Testis (tissue), 3 donors: Measurements from ENCODE around the gene UNK. TPM values are rescaled to one million over a fixed set of nuclear protein-coding genes. Genes with fewer than 3 reads are reported as not detected.

Source experiments
- DNase-seq: peaks from one replicate; pipeline ENCODE4 v3.0.0-alpha.2; 2019
- H3K27ac ChIP-seq, 2 donors: fragments of 200-600 bp; sonication (generic); one replicate each; pipeline ENCODE4 v1.5.1; 2019
- H3K27me3 ChIP-seq: fragments of 200-600 bp; sonication (generic); one replicate; pipeline ENCODE4 v1.5.1; 2019
- H3K36me3 ChIP-seq: fragments of 200-600 bp; sonication (generic); one replicate; pipeline ENCODE4 v1.5.1; 2017; ENCODE audit warnings: low read depth; ENCODE audit errors: missing control alignments
- H3K4me1 ChIP-seq: fragments of 200-600 bp; sonication (generic); one replicate; pipeline ENCODE4 v1.5.1; 2019
- H3K4me3 ChIP-seq, 2 donors: fragments of 200-600 bp; sonication (generic); one replicate each; pipeline ENCODE4 v1.5.1; 2017 to 2019
- H3K9me3 ChIP-seq: fragments of 200-600 bp; sonication (generic); one replicate; pipeline ENCODE4 v1.5.1; 2017
- CTCF ChIP-seq, 3 experiments: fragments of 450-650 bp in 2 of 3; fragments of 200-600 bp in 1 of 3; sonication (generic) in 1 of 3; IDR thresholded peaks; one replicate each; pipeline ENCODE4 v1.5.1; 2016 to 2019; ENCODE audit warnings: antibody characterized with exemption in 3 of 3, mild to moderate bottlenecking in 2 of 3, moderate library complexity in 1 of 3
- POLR2A ChIP-seq: fragments of 450-650 bp; IDR thresholded peaks from one replicate; pipeline ENCODE4 v1.6.1; 2017; ENCODE audit warnings: antibody characterized with exemption, mild to moderate bottlenecking, moderate library complexity
- WGBS, 2 donors: methylation state at CpG; one replicate each; pipeline ENCODE4 v1.1.5; 2018; 5-methylcytosine and 5-hydroxymethylcytosine counted together
- intact Hi-C: fragments of 100-400 bp; cut with DNase I; formaldehyde crosslinking; loops from one replicate; pipeline ENCODE4 v1.15.1; 2023; ENCODE audit warnings: low total_unique reads
- polyA plus RNA-seq: library from polyadenylated mRNA; stranded (reverse); fragments of 350-450 nt; fragmentation: Illumina TruSeq; extraction: RNeasy Lipid Tissue Mini Kit (QIAGEN cat#74804); gene quantifications from one replicate; pipeline ENCODE4 v1.2.3, GENCODE V29; 2014; ENCODE audit warnings: low read depth, low replicate concordance; ENCODE audit not compliant: insufficient read depth
- total RNA-seq, 2 donors: library from RNA; depleted of rRNA; stranded (reverse); fragments of >200 nt; gene quantifications; one replicate each; pipeline ENCODE4 v1.2.3, GENCODE V29; 2016

The UNK gene
- total and polyA plus RNA-seq, 3 donors from 2014 or later: 57.2 to 76.0 (median 66.7) TPM

- intact Hi-C loops: no loop called here
Observed at GRCh38 chr17:75751676-75752404, 32.8 kb upstream of the UNK start.

GRCh38 chr17:75752405-75752709, 32.2 kb upstream of the UNK start:
- DNase-seq: no peak
- H3K36me3 ChIP-seq: no peaks in the 10 kb centered on the region
- WGBS, 2 donors: 94% methylated on average over 10 of the region's 10 CpGs; no CpG with 5 or more reads in 1 of the 2 donors
- no peak overlapping the region for H3K27ac ChIP-seq
- H3K4me1 ChIP-seq: peaks cover 22% of the 10 kb centered on the region
- H3K4me3 ChIP-seq: no peak overlapping the region
- H3K27me3 ChIP-seq: no peaks in the 10 kb centered on the region
- intact Hi-C loops: no loop called here
- H3K9me3 ChIP-seq: no peaks in the 10 kb centered on the region
- TF ChIP-seq POLR2A: no peak
- no peak for TF ChIP-seq CTCF (IDR thresholded peaks at IDR 0.05)

More at GRCh38 chr17:75751676-75752404, 32.8 kb upstream of the UNK start:
- DNase-seq: no peak
- no peak overlapping the region for H3K27ac ChIP-seq
- TF ChIP-seq CTCF (IDR thresholded peaks at IDR 0.05) (no peak), POLR2A (no peak)
- H3K9me3 ChIP-seq: no peaks in the 10 kb centered on the region
- peaks cover 22% of the 10 kb centered on the region for H3K4me1 ChIP-seq
- no peaks in the 10 kb centered on the region for H3K27me3 ChIP-seq
- WGBS, 2 donors: 89 to 94% methylated on average over 11 to 24 of the region's 24 CpGs
- H3K36me3 ChIP-seq: no peaks in the 10 kb centered on the region
- H3K4me3 ChIP-seq: no peak overlapping the region

GRCh38 chr17:75752802-75753513, 31.6 kb upstream of the UNK start:
- H3K36me3 ChIP-seq: no peaks in the 10 kb centered on the region
- 50 to 66% methylated on average over 15 to 18 of the region's 19 CpGs for WGBS, 2 donors
- H3K27me3 ChIP-seq: no peaks in the 10 kb centered on the region
- H3K4me3 ChIP-seq: peak overlapping the region; percentile 48 to 50
- peaks cover 22% of the 10 kb centered on the region for H3K4me1 ChIP-seq
- intact Hi-C loops: no loop called here
- H3K9me3 ChIP-seq: no peaks in the 10 kb centered on the region
- TF ChIP-seq CTCF (IDR thresholded peaks at IDR 0.05) (no peak), POLR2A (no peak)
- DNase-seq: no peak
- peak overlapping the region in 1 of 2 donors; percentile 63 for H3K27ac ChIP-seq

GRCh38 chr17:75753514-75754377, 30.9 kb upstream of the UNK start:
- TF ChIP-seq POLR2A (no peak), CTCF (IDR thresholded peaks at IDR 0.05) (peak; percentile 31 to 67 (median 65))
- no peaks in the 10 kb centered on the region for H3K36me3 ChIP-seq
- DNase-seq: peak; percentile 69
- H3K9me3 ChIP-seq: no peaks in the 10 kb centered on the region
- no peaks in the 10 kb centered on the region for H3K27me3 ChIP-seq
- intact Hi-C loops: no loop called here
- H3K4me3 ChIP-seq: peak overlapping the region; percentile 48 to 50
- peak overlapping the region; percentile 27 to 63 for H3K27ac ChIP-seq
- WGBS, 2 donors: 7% methylated on average over 39 of the region's 76 CpGs; no CpG with 5 or more reads in 1 of the 2 donors
- H3K4me1 ChIP-seq: peaks cover 22% of the 10 kb centered on the region
